HCT116 (cell line): ENCODE measurements around the gene NTSR2. TPM values are rescaled to one million over a fixed set of nuclear protein-coding genes. Genes with fewer than 3 reads are reported as not detected.
A peak's percentile ranks its signal among the peaks of the same experiment; 100 is the strongest.

Experiments used
- ATAC-seq: fragments of 200-7000 bp; cut with Tn5 transposase; 2 replicates; pipeline ENCODE4 v1.9.1; 2020; ENCODE audit warnings: mild to moderate bottlenecking, moderate library complexity
- BruUV-seq: library from RNA; stranded (reverse); fragments of 400-500 nt; replicated peaks from 2 replicates; lab custom pipeline; 2021; lab: Mats Ljungman, UMichigan
- CTCF ChIA-PET: fragments of 300-600 bp; sonication (Branson Sonifier 250); formaldehyde crosslinking; loops from one replicate; lab custom pipeline; 2021; ENCODE audit warnings: antibody characterized with exemption; lab: Charles Lee
- POLR2A ChIA-PET: fragments of 300-600, 350-600 bp; sonication (Branson Sonifier 250); formaldehyde crosslinking; loops from one replicate; lab custom pipeline; 2021; ENCODE audit warnings: antibody characterized with exemption; lab: Charles Lee
- RAD21 ChIA-PET, 2 experiments: fragments of 300-600 bp; sonication (Branson Sonifier 250); formaldehyde crosslinking; loops; one replicate each; lab custom pipeline; 2023; ENCODE audit warnings: low total read pairs in 2 of 2; ENCODE audit not compliant: uncharacterized antibody in 2 of 2, unreplicated experiment in 2 of 2, low non-redundant PET in 1 of 2; lab: Charles Lee
- DNase-seq: peaks from one replicate; pipeline ENCODE4 v3.0.0-alpha.2; 2010; ENCODE audit warnings: low read depth, low spot score
- H2AFZ ChIP-seq: fragments of 200-600 bp; shearing (Covaris generic), sonication (generic); 2 replicates; pipeline ENCODE4 v1.6.1; 2017; ENCODE audit warnings: low read depth, mixed run types, mixed read lengths, antibody characterized with exemption, low read length; ENCODE audit not compliant: poor library complexity, severe bottlenecking
- H3K27ac ChIP-seq: 2 replicates; pipeline ENCODE4 v1.5.1; 2012; ENCODE audit warnings: low read depth, low read length
- H3K27me3 ChIP-seq: fragments of 200-600 bp; sonication (generic); 2 replicates; pipeline ENCODE4 v1.6.1; 2016; ENCODE audit warnings: mixed run types, low read length, mixed read lengths; ENCODE audit not compliant: insufficient read depth
- H3K36me3 ChIP-seq, 2 experiments: fragments of 200-500 bp in 1 of 2; fragments of 200-600 bp in 1 of 2; sonication (Bioruptor generic) in 1 of 2; sonication (generic) in 1 of 2; 2 replicates each; pipeline versions ENCODE4 v1.5.1 to v1.6.1; 2014 to 2016; ENCODE audit warnings: low read length in 2 of 2, inconsistent platforms in 1 of 2, mixed read lengths in 1 of 2, mixed run types in 1 of 2; ENCODE audit not compliant: insufficient read depth in 2 of 2, control insufficient read depth in 1 of 2
- H3K4me1 ChIP-seq, 2 experiments: fragments of 200-600 bp in 1 of 2; sonication (generic) in 1 of 2; 2 replicates each; pipeline versions ENCODE4 v1.5.1 to v1.6.1; 2012 to 2017; ENCODE audit warnings: low read length in 2 of 2, inconsistent platforms in 1 of 2, mild to moderate bottlenecking in 1 of 2, mixed read lengths in 1 of 2, mixed run types in 1 of 2, moderate library complexity in 1 of 2; ENCODE audit not compliant: insufficient read depth in 2 of 2, control insufficient read depth in 1 of 2
- H3K4me2 ChIP-seq: fragments of 200-600 bp; sonication (generic); 2 replicates; pipeline ENCODE4 v1.6.1; 2017; ENCODE audit warnings: mixed run types, low read length, mixed read lengths
- H3K4me3 ChIP-seq, 2 experiments: fragments of 200-600 bp in 1 of 2; sonication (generic) in 1 of 2; replicated peaks in 1 of 2; 2 replicates each; pipeline ENCODE4 v1.5.1; 2011 to 2016; ENCODE audit warnings: low read length in 2 of 2, control low read depth in 1 of 2, low read depth in 1 of 2, mild to moderate bottlenecking in 1 of 2, mixed read lengths in 1 of 2, mixed run types in 1 of 2
- H3K79me2 ChIP-seq: fragments of 200-600 bp; sonication (generic); 2 replicates; pipeline ENCODE4 v1.6.1; 2017; ENCODE audit warnings: mild to moderate bottlenecking, mixed run types, low read length, moderate library complexity, mixed read lengths; ENCODE audit not compliant: insufficient read depth
- H3K9ac ChIP-seq: fragments of 200-600 bp; sonication (generic); 2 replicates; pipeline ENCODE4 v1.6.1; 2016; ENCODE audit warnings: low read length, mixed read lengths
- H3K9me2 ChIP-seq: fragments of 200-600 bp; sonication (generic), shearing (Covaris generic); 2 replicates; pipeline ENCODE4 v1.6.1; 2017; ENCODE audit warnings: mixed run types, mild to moderate bottlenecking, moderate library complexity; ENCODE audit not compliant: insufficient read depth
- H3K9me3 ChIP-seq, 2 experiments: fragments of 200-500 bp in 1 of 2; fragments of 200-600 bp in 1 of 2; sonication (Bioruptor generic) in 1 of 2; sonication (generic) in 1 of 2; 2 replicates each; pipeline ENCODE4 v1.6.1; 2014 to 2017; ENCODE audit warnings: low read length in 2 of 2, mixed read lengths in 2 of 2, inconsistent platforms in 1 of 2, low read depth in 1 of 2, mild to moderate bottlenecking in 1 of 2, mixed run types in 1 of 2, moderate library complexity in 1 of 2; ENCODE audit not compliant: control insufficient read depth in 1 of 2, insufficient read depth in 1 of 2
- H4K20me1 ChIP-seq: fragments of 200-600 bp; sonication (generic), shearing (Covaris generic); 2 replicates; pipeline ENCODE4 v1.6.1; 2017; ENCODE audit warnings: mixed run types, mild to moderate bottlenecking, moderate library complexity; ENCODE audit not compliant: insufficient read depth
- CTCF ChIP-seq, 3 experiments: fragments of 200-600 bp in 1 of 3; sonication (generic) in 1 of 3; IDR thresholded peaks in 2 of 3; conservative IDR thresholded peaks in 1 of 3; 2 replicates each; pipeline ENCODE4 v1.5.1; 2012 to 2017; ENCODE audit warnings: low read depth in 2 of 3, low read length in 2 of 3, antibody characterized with exemption in 1 of 3, borderline replicate concordance in 1 of 3, control low read depth in 1 of 3, mild to moderate bottlenecking in 1 of 3, mixed read lengths in 1 of 3, mixed run types in 1 of 3, moderate library complexity in 1 of 3; ENCODE audit not compliant: insufficient read depth in 1 of 3
- RAD21 ChIP-seq: IDR thresholded peaks from 2 replicates; pipeline ENCODE4 v1.6.1; 2012; ENCODE audit warnings: low read depth, mild to moderate bottlenecking
- REST ChIP-seq: IDR thresholded peaks from 2 replicates; pipeline ENCODE4 v1.6.1; 2012; ENCODE audit warnings: low read depth
- intact Hi-C: fragments of 100-400 bp; cut with micrococcal nuclease; formaldehyde crosslinking; loops from 2 replicates; pipeline ENCODE4 v1.10.0; 2022
- total RNA-seq: library from RNA; stranded (reverse); gene quantifications from one replicate; pipeline ENCODE4 v1.2.1, GENCODE V29; 2021; ENCODE audit not compliant: unreplicated experiment

NTSR2 gene
- total RNA-seq, 1 experiment from 2014 or later: not detected

- CTCF ChIA-PET: no interaction called here
- H3K4me2 ChIP-seq: no peak overlapping the region
Observed at GRCh38 chr2:11616097-11616687, 53.8 kb downstream of the NTSR2 start.

More at GRCh38 chr2:11616097-11616687, 53.8 kb downstream of the NTSR2 start:
- ATAC-seq (no peak), DNase-seq (no peak)
- H3K79me2 ChIP-seq: no peaks in the 10 kb centered on the region
- H3K4me3 ChIP-seq: no peak overlapping the region
- BruUV-seq: no TSS peak
- intact Hi-C loops: no loop called here
- H3K27me3 ChIP-seq: no peaks in the 10 kb centered on the region
- no peaks in the 10 kb centered on the region for H3K36me3 ChIP-seq
- no peak overlapping the region for H3K27ac ChIP-seq
- H3K9ac ChIP-seq: no peak overlapping the region
- peaks cover 0 to 5% of the 10 kb centered on the region in 2 experiments; a peak in 2 of 4 replicates for H3K4me1 ChIP-seq
- TF ChIP-seq REST (peak; percentile 14), RAD21 (no peak), CTCF (IDR thresholded peaks at IDR 0.05 in 2 of 3, conservative IDR thresholded peaks at IDR 0.05 in 1 of 3; ENCODE audit: borderline replicate concordance in 1 of 3, insufficient read depth in 1 of 3, low read depth in 2 of 3, low read length in 2 of 3) (no peak)
- no peak overlapping the region for H2AFZ ChIP-seq
- H3K9me3 ChIP-seq: no peaks in the 10 kb centered on the region
- RAD21 ChIA-PET: no interaction called here
- H3K9me2 ChIP-seq: no peaks in the 10 kb centered on the region
- POLR2A ChIA-PET: no interaction called here
- H4K20me1 ChIP-seq: no peaks in the 10 kb centered on the region
